Esophagus muscularis mucosa (tissue), 4 donors: Measurements from ENCODE around the gene INSM2. TPM values are rescaled to one million over a fixed set of nuclear protein-coding genes. Genes with fewer than 3 reads are reported as not detected.

Source experiments
- DNase-seq: peaks from one replicate; pipeline ENCODE4 v3.0.0-alpha.2; 2017; ENCODE audit errors: extremely low spot score
- H3K27ac ChIP-seq, 4 donors: fragments of 200-600 bp; sonication (generic); replicated peaks in 1 of 4; 1 replicate in 3 of 4; 2 replicates in 1 of 4; pipeline ENCODE4 v1.5.1; 2016 to 2019; ENCODE audit warnings: mild to moderate bottlenecking in 1 of 4
- H3K27me3 ChIP-seq, 4 donors: fragments of 200-600 bp; sonication (generic); one replicate each; pipeline versions ENCODE4 v1.5.1 to v1.6.0; 2016 to 2019
- H3K36me3 ChIP-seq, 4 donors: fragments of 200-600 bp; sonication (generic); one replicate each; pipeline ENCODE4 v1.5.1; 2016 to 2019
- H3K4me1 ChIP-seq, 4 donors: fragments of 200-600 bp; sonication (generic); one replicate each; pipeline ENCODE4 v1.5.1; 2016 to 2019
- H3K4me3 ChIP-seq, 4 donors: fragments of 200-600 bp; sonication (generic); 1 replicate in 2 of 4; 2 replicates in 2 of 4; pipeline ENCODE4 v1.5.1; 2016 to 2019; ENCODE audit warnings: mild to moderate bottlenecking in 4 of 4, moderate library complexity in 1 of 4
- H3K9me3 ChIP-seq, 4 donors: fragments of 200-600 bp; sonication (generic); 1 replicate in 3 of 4; 2 replicates in 1 of 4; pipeline ENCODE4 v1.5.1; 2016 to 2019
- EP300 ChIP-seq: sonication (generic); formaldehyde crosslinking; IDR thresholded peaks from one replicate; pipeline ENCODE4 v1.6.1; 2017; ENCODE audit warnings: antibody characterized with exemption
- POLR2A ChIP-seq: fragments of 450-650 bp; IDR thresholded peaks from one replicate; pipeline ENCODE4 v1.6.1; 2017; ENCODE audit warnings: antibody characterized with exemption, moderate library complexity, mild to moderate bottlenecking, low read depth
- POLR2AphosphoS5 ChIP-seq, 2 donors: sonication (generic); formaldehyde crosslinking; IDR thresholded peaks; one replicate each; pipeline ENCODE4 v1.6.1; 2017; ENCODE audit warnings: antibody characterized with exemption in 2 of 2
- WGBS: methylation state at CpG from one replicate; pipeline ENCODE4 v1.1.5; 2018; 5-methylcytosine and 5-hydroxymethylcytosine counted together
- intact Hi-C: fragments of 100-400 bp; cut with DNase I; formaldehyde crosslinking; loops from one replicate; pipeline ENCODE4 v1.15.1; 2023
- total RNA-seq, 4 donors: library from RNA; depleted of rRNA; stranded (reverse); fragments of >200 nt; gene quantifications; one replicate each; pipeline versions ENCODE4 v1.1.0 to v1.2.1, GENCODE V29; 2016
- TF ChIP-seq, protein P1 (sequence below), 3 experiments: fragments of 200-600 bp in 2 of 3; fragments of 450-650 bp in 1 of 3; sonication (generic) in 2 of 3; IDR thresholded peaks; one replicate each; pipeline ENCODE4 v1.5.1; 2017 to 2019; ENCODE audit warnings: antibody characterized with exemption in 3 of 3, mild to moderate bottlenecking in 2 of 3, moderate library complexity in 1 of 3

Gene INSM2
- total RNA-seq, 4 donors from 2014 or later, result not detected

DNA sequence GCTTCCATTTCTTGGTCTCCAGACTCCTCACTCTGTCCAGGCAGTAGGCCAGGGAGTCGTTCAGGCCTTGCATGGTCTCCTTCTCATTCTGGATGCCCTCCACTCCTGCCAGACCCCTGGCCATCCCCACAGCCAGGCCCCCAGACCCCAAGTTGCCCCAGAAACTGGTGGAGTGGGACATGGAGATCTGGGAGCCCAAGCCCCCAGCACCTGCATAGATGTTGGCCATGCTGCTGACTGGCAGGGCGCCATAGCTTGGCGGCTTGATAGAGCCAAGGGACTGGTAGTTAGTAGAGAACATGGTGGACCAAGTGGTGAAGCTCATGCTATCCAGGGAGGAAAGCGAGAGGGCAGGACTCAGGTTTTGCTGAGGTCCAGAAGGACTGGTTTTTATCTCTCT, 21.2 kb upstream of the INSM2 start:
- no peak overlapping the region for H3K4me3 ChIP-seq
- no peaks in the 10 kb centered on the region for H3K9me3 ChIP-seq
- H3K4me1 ChIP-seq, result no peaks in the 10 kb centered on the region
- TF ChIP-seq POLR2AphosphoS5 (IDR thresholded peaks at IDR 0.05) (no peak), POLR2A (no peak), EP300 (no peak)
- TF ChIP-seq, protein P1, sequence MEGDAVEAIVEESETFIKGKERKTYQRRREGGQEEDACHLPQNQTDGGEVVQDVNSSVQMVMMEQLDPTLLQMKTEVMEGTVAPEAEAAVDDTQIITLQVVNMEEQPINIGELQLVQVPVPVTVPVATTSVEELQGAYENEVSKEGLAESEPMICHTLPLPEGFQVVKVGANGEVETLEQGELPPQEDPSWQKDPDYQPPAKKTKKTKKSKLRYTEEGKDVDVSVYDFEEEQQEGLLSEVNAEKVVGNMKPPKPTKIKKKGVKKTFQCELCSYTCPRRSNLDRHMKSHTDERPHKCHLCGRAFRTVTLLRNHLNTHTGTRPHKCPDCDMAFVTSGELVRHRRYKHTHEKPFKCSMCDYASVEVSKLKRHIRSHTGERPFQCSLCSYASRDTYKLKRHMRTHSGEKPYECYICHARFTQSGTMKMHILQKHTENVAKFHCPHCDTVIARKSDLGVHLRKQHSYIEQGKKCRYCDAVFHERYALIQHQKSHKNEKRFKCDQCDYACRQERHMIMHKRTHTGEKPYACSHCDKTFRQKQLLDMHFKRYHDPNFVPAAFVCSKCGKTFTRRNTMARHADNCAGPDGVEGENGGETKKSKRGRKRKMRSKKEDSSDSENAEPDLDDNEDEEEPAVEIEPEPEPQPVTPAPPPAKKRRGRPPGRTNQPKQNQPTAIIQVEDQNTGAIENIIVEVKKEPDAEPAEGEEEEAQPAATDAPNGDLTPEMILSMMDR (IDR thresholded peaks at IDR 0.05), result no peak
- WGBS, result 84% methylated on average over 4 of the region's 4 CpGs
- DNase-seq, result no peak
- intact Hi-C loops, result no loop called here
- H3K36me3 ChIP-seq, result no peaks in the 10 kb centered on the region
- no peak overlapping the region for H3K27ac ChIP-seq
- H3K27me3 ChIP-seq, result peaks cover 0 to 3% (median 0%) of the 10 kb centered on the region in 4 donors

DNA sequence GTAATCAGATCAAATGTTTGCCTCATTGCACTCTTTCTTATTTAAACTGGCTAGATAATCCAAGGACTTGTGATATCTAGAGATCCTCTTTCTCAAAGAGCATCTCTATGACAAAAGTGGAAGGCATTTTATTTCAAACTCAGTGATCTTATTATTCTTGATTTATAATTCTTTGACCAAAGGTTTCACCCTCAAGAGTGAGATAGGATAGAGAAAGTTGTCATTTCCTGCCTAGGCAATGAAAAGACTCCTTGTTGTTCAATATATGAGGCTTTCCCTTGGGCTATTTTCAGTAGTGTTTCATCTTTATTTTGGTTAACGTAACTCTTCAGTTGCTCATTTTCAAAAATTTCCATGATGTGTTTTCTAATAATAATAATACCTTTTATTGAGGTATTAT, 18.0 kb upstream of the INSM2 start:
- Histone ChIP-seq H3K27me3 (peaks cover 0 to 3% (median 0%) of the 10 kb centered on the region in 4 donors), H3K9me3 (no peaks in the 10 kb centered on the region), H3K4me3 (no peak overlapping the region), H3K4me1 (no peaks in the 10 kb centered on the region), H3K36me3 (no peaks in the 10 kb centered on the region), H3K27ac (no peak overlapping the region)
- TF ChIP-seq POLR2AphosphoS5 (IDR thresholded peaks at IDR 0.05) (no peak), POLR2A (no peak), EP300 (no peak)
- TF ChIP-seq, protein P1 (IDR thresholded peaks at IDR 0.05), result no peak
- 73% methylated on average over 1 of the region's 1 CpG for WGBS
- DNase-seq, result no peak
- intact Hi-C loops, result no loop called here

DNA sequence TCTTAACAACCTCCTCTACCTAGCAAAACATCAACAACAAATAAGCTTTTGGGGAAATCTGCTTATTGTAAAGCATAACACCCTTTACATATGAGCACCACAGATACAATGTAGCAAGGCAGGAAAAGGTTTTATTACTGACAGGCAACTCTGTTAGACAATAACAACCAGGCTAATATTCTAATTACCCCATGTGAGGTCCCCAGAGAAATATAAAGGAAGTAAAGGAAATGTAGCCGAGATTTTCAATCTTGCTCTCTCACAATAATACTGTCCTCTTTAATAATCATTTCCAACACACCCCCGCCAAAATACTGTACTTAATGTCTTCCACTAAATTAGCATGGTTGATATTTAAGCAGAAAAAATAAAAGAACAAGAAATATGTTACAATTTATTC, 14.0 kb upstream of the INSM2 start:
- H3K4me3 ChIP-seq, result no peak overlapping the region
- H3K4me1 ChIP-seq, result no peaks in the 10 kb centered on the region
- intact Hi-C loops, result no loop called here
- WGBS, result 63% methylated on average over 2 of the region's 2 CpGs
- no peaks in the 10 kb centered on the region for H3K36me3 ChIP-seq
- DNase-seq, result no peak
- no peaks in the 10 kb centered on the region for H3K9me3 ChIP-seq
- TF ChIP-seq POLR2A (no peak), EP300 (no peak), POLR2AphosphoS5 (IDR thresholded peaks at IDR 0.05) (no peak)
- TF ChIP-seq, protein P1 (IDR thresholded peaks at IDR 0.05), result no peak
- H3K27me3 ChIP-seq, result no peaks in the 10 kb centered on the region
- H3K27ac ChIP-seq, result no peak overlapping the region

DNA sequence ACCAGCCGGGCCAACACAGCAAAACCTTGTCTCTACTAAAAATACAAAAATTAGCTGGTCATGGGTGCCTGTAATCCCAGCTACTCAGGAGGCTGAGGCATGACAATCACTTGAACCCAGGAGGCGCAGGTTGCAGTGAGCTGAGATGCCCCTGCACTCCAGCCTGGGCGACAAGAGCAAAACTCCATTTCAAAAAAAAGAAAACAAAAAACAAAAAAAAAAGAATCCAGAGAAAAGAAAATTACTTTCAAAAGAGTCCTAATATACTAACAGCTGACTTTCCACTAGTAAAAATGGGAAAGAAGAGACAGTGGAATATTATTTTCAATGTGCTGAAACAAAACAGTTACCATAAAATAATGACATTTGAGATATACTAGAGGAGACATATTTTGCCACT, 8.3 kb upstream of the INSM2 start:
- DNase-seq, result no peak
- Histone ChIP-seq H3K4me3 (no peak overlapping the region), H3K27ac (no peak overlapping the region), H3K4me1 (no peaks in the 10 kb centered on the region), H3K9me3 (peaks cover 0 to 7% (median 3%) of the 10 kb centered on the region in 4 donors), H3K36me3 (no peaks in the 10 kb centered on the region), H3K27me3 (peaks cover 0 to 16% (median 0%) of the 10 kb centered on the region in 4 donors)
- no peak for TF ChIP-seq POLR2A
- TF ChIP-seq, protein P1 (IDR thresholded peaks at IDR 0.05), result no peak
- no peak for TF ChIP-seq POLR2AphosphoS5 (IDR thresholded peaks at IDR 0.05)
- no peak for TF ChIP-seq EP300
- 87% methylated on average over 3 of the region's 3 CpGs for WGBS
- intact Hi-C loops, result no loop called here

DNA sequence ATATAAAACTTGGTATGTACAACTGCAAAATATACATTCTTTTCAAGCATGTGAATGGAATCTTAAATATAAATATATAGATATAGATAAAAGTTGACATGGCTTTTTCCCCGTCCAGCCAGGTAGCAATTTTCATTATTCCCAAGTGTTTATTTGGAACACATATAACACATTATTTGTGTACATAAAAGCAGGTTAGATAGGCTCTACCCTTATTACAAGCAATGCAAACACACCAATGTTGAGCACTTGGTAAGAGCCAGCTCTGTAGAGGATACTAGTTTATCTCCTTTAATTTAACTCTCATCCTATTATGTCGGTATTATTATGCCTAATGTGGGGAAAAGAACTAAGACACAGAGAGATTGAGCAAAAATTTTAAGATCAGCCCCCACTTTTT, 7.0 kb upstream of the INSM2 start:
- Histone ChIP-seq H3K36me3 (no peaks in the 10 kb centered on the region), H3K27me3 (peaks cover 0 to 28% (median under 1%) of the 10 kb centered on the region in 4 donors), H3K4me3 (no peak overlapping the region), H3K9me3 (peaks cover 0 to 7% (median 3%) of the 10 kb centered on the region in 4 donors), H3K27ac (no peak overlapping the region), H3K4me1 (no peaks in the 10 kb centered on the region)
- TF ChIP-seq POLR2A, result no peak
- no peak for TF ChIP-seq EP300
- TF ChIP-seq POLR2AphosphoS5 (IDR thresholded peaks at IDR 0.05), result no peak
- TF ChIP-seq, protein P1 (IDR thresholded peaks at IDR 0.05), result no peak
- no peak for DNase-seq
- intact Hi-C loops, result no loop called here
- WGBS, result 84% methylated on average over 2 of the region's 2 CpGs
